Endothelial cell of umbilical vein (primary cell): Measurements from ENCODE around the gene FOXJ1.

Source experiments
- POLR2A ChIP-seq: IDR thresholded peaks from 2 replicates; pipeline ENCODE4 v1.6.1; 2012; ENCODE audit warnings: low read depth, mild to moderate bottlenecking, control low read depth, low read length
- TF ChIP-seq, protein P1 (sequence below), 2 donors: IDR thresholded peaks; 1 replicate in 1 of 2; 2 replicates in 1 of 2; pipeline ENCODE4 v1.5.1; 2011; ENCODE audit warnings: low read length in 2 of 2, mild to moderate bottlenecking in 2 of 2, moderate library complexity in 2 of 2, control low read depth in 1 of 2, inconsistent platforms in 1 of 2, low read depth in 1 of 2; ENCODE audit not compliant: insufficient read depth in 1 of 2; ENCODE audit errors: extremely low read depth in 1 of 2

GRCh38 chr17:76173474-76173873 lies 32.4 kb upstream of the FOXJ1 start:
- TF ChIP-seq, protein P1, sequence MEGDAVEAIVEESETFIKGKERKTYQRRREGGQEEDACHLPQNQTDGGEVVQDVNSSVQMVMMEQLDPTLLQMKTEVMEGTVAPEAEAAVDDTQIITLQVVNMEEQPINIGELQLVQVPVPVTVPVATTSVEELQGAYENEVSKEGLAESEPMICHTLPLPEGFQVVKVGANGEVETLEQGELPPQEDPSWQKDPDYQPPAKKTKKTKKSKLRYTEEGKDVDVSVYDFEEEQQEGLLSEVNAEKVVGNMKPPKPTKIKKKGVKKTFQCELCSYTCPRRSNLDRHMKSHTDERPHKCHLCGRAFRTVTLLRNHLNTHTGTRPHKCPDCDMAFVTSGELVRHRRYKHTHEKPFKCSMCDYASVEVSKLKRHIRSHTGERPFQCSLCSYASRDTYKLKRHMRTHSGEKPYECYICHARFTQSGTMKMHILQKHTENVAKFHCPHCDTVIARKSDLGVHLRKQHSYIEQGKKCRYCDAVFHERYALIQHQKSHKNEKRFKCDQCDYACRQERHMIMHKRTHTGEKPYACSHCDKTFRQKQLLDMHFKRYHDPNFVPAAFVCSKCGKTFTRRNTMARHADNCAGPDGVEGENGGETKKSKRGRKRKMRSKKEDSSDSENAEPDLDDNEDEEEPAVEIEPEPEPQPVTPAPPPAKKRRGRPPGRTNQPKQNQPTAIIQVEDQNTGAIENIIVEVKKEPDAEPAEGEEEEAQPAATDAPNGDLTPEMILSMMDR (IDR thresholded peaks at IDR 0.05; ENCODE audit: extremely low read depth in 1 of 2, insufficient read depth in 1 of 2, low read depth in 1 of 2, low read length in 2 of 2), result no peak
- no peak for TF ChIP-seq POLR2A
